ENCODE data around the gene SEMG2.
A peak's percentile ranks its signal among the peaks of the same experiment; 100 is the strongest.

The SEMG2 gene

GRCh38 chr20:45258664-45259063 lies 37.5 kb downstream of the SEMG2 start:
- no peak for DNase-seq (ENCODE audit: low read depth)
- H3K4me3 ChIP-seq (ENCODE audit: low read length): no peak overlapping the region
- no peak for TF ChIP-seq CTCF (IDR thresholded peaks at IDR 0.05; ENCODE audit: insufficient read depth, low read depth, low read length, missing control alignments)

GRCh38 chr20:45263556-45264266 lies 42.5 kb downstream of the SEMG2 start:
- no peak overlapping the region for H3K4me3 ChIP-seq (ENCODE audit: low read length)
- DNase-seq (ENCODE audit: low read depth): no peak
- TF ChIP-seq CTCF (IDR thresholded peaks at IDR 0.05; ENCODE audit: insufficient read depth, low read depth, low read length, missing control alignments): no peak

- no peak for TF ChIP-seq CTCF (IDR thresholded peaks at IDR 0.05; ENCODE audit: insufficient read depth, low read depth, low read length, missing control alignments)
- no peak overlapping the region for H3K4me3 ChIP-seq (ENCODE audit: low read length)
- DNase-seq (ENCODE audit: low read depth): peak; percentile 54
Observed at GRCh38 chr20:45266977-45267376, 45.8 kb downstream of the SEMG2 start.

GRCh38 chr20:45268531-45268930 lies 47.4 kb downstream of the SEMG2 start:
- no peak overlapping the region for H3K4me3 ChIP-seq (ENCODE audit: low read length)
- peak; percentile 31 for DNase-seq (ENCODE audit: low read depth)
- TF ChIP-seq CTCF (IDR thresholded peaks at IDR 0.05; ENCODE audit: insufficient read depth, low read depth, low read length, missing control alignments): no peak

GRCh38 chr20:45269056-45269455 lies 47.9 kb downstream of the SEMG2 start:
- no peak for DNase-seq (ENCODE audit: low read depth)
- no peak for TF ChIP-seq CTCF (IDR thresholded peaks at IDR 0.05; ENCODE audit: insufficient read depth, low read depth, low read length, missing control alignments)
- no peak overlapping the region for H3K4me3 ChIP-seq (ENCODE audit: low read length)

GRCh38 chr20:45269754-45270270 lies 48.6 kb downstream of the SEMG2 start:
- no peak for TF ChIP-seq CTCF (IDR thresholded peaks at IDR 0.05; ENCODE audit: insufficient read depth, low read depth, low read length, missing control alignments)

More at GRCh38 chr20:45269754-45270270, 48.6 kb downstream of the SEMG2 start:
- H3K4me3 ChIP-seq (ENCODE audit: low read length): no peak overlapping the region
- no peak for DNase-seq (ENCODE audit: low read depth)

Measured in epithelial cell of esophagus (primary cell).